Stimulated activated CD4-positive, alpha-beta T cell treated with anti-CD3 and anti-CD28 coated beads, TNF-alpha, amount 100 ng/mL, for 1 hour (primary cell): ENCODE data around the gene OBSL1.

Source experiments
- DNase-seq, 3 donors: peaks; one replicate each; pipeline ENCODE4 v3.0.0-alpha.2; 2020; ENCODE audit warnings: low read depth in 3 of 3, low spot score in 1 of 3

OBSL1 gene

GRCh38 chr2:219567791-219568361, 3.5 kb downstream of the OBSL1 start:
- no peak for DNase-seq

- no peak for DNase-seq
Observed at GRCh38 chr2:219567131-219567530, 4.2 kb downstream of the OBSL1 start.

GRCh38 chr2:219566640-219567039, 4.7 kb downstream of the OBSL1 start:
- no peak for DNase-seq

GRCh38 chr2:219565130-219566080, 5.9 kb downstream of the OBSL1 start:
- no peak for DNase-seq

GRCh38 chr2:219563271-219563928, 7.9 kb downstream of the OBSL1 start:
- no peak for DNase-seq

- no peak for DNase-seq
Observed at GRCh38 chr2:219562049-219563020, 9.0 kb downstream of the OBSL1 start.

GRCh38 chr2:219561179-219562048, 9.9 kb downstream of the OBSL1 start:
- no peak for DNase-seq

- no peak for DNase-seq
Observed at GRCh38 chr2:219560893-219561178, 10.5 kb downstream of the OBSL1 start.

GRCh38 chr2:219560037-219560892, 11.1 kb downstream of the OBSL1 start:
- DNase-seq = no peak

- DNase-seq = no peak
Observed at GRCh38 chr2:219559156-219559915, 12.0 kb downstream of the OBSL1 start.

- DNase-seq = no peak
Observed at GRCh38 chr2:219557791-219558785, 13.3 kb downstream of the OBSL1 start.

GRCh38 chr2:219557320-219557719, 14.0 kb downstream of the OBSL1 start:
- DNase-seq = no peak

- no peak for DNase-seq
Observed at GRCh38 chr2:219556413-219556812, 14.9 kb downstream of the OBSL1 start.

GRCh38 chr2:219555956-219556355, 15.4 kb downstream of the OBSL1 start:
- DNase-seq = no peak

- DNase-seq = no peak
Observed at GRCh38 chr2:219554350-219554749, 17.0 kb downstream of the OBSL1 start.

GRCh38 chr2:219553463-219553963, 17.8 kb downstream of the OBSL1 start:
- DNase-seq = no peak

- DNase-seq = no peak
Observed at GRCh38 chr2:219553168-219553417, 18.2 kb downstream of the OBSL1 start.
